ENCODE measurements around the gene ADAP1.
"Not testable (repeated sequence)": the region's sequence is repeated elsewhere in the genome, so short reads cannot be mapped to it uniquely, and the experiment has no call there.

Gene ADAP1

GRCh38 chr7:954330-955238 lies at the start of gene ADAP1:
Gene ADAP1 (minus strand): TSS chr7:954680. CDS start chr7:954477, 203 bp downstream.
- DNase-seq: peak; percentile 38

GRCh38 chr7:1002445-1002844 lies 48.0 kb upstream of the ADAP1 start:
- DNase-seq: not testable (repeated sequence)

- not testable (repeated sequence) for DNase-seq
Measured at GRCh38 chr7:1002026-1002425, 47.5 kb upstream of the ADAP1 start.

- DNase-seq: not testable (repeated sequence)
Measured at GRCh38 chr7:1001069-1001770, 46.7 kb upstream of the ADAP1 start.

GRCh38 chr7:999941-1000935 lies 45.8 kb upstream of the ADAP1 start:
- no peak for DNase-seq

- no peak for DNase-seq
Measured at GRCh38 chr7:999149-999879, 44.8 kb upstream of the ADAP1 start.

- no peak for DNase-seq
Measured at GRCh38 chr7:997404-998395, 43.2 kb upstream of the ADAP1 start.

- no peak for DNase-seq
Measured at GRCh38 chr7:996079-996872, 41.8 kb upstream of the ADAP1 start.

- DNase-seq: no peak
Measured at GRCh38 chr7:995571-995970, 41.1 kb upstream of the ADAP1 start.

- DNase-seq: no peak
Measured at GRCh38 chr7:994592-995308, 40.3 kb upstream of the ADAP1 start.

GRCh38 chr7:992709-993607 lies 38.5 kb upstream of the ADAP1 start:
- DNase-seq: peak; percentile 94

GRCh38 chr7:991729-992656 lies 37.5 kb upstream of the ADAP1 start:
- DNase-seq: no peak

- no peak for DNase-seq
Measured at GRCh38 chr7:990933-991728, 36.7 kb upstream of the ADAP1 start.

- DNase-seq: no peak
Measured at GRCh38 chr7:990352-990932, 36.0 kb upstream of the ADAP1 start.

- DNase-seq: no peak
Measured at GRCh38 chr7:988963-989529, 34.6 kb upstream of the ADAP1 start.

Data from EL (cell line).